OCI-LY3 (cell line): ENCODE results near the gene BORCS5.

Source experiments
- H2AFZ ChIP-seq: fragments of 200-600, 300-600 bp; shearing (Covaris generic); 2 replicates; pipeline ENCODE4 v1.6.0; 2014; ENCODE audit warnings: antibody characterized with exemption, low read depth, low read length
- H3K27ac ChIP-seq: fragments of 200-600, 300-600 bp; sonication (generic); 2 replicates; pipeline ENCODE4 v1.5.1; 2014; ENCODE audit warnings: mild to moderate bottlenecking, low read length, moderate library complexity, mixed read lengths
- H3K27me3 ChIP-seq: fragments of 200-600, 300-600 bp; sonication (generic); 2 replicates; pipeline ENCODE4 v1.6.1; 2014; ENCODE audit warnings: low read depth, low read length, mixed read lengths
- H3K36me3 ChIP-seq: fragments of 200-600, 300-600 bp; sonication (generic); replicated peaks from 2 replicates; pipeline ENCODE3; 2014; ENCODE audit warnings: low read depth, low read length, mixed read lengths
- H3K4me1 ChIP-seq: fragments of 300-600, 200-600 bp; sonication (generic); 2 replicates; pipeline ENCODE4 v1.6.1; 2014; ENCODE audit warnings: low read length, mixed read lengths
- H3K4me2 ChIP-seq: fragments of 200-600, 300-600 bp; sonication (generic); 2 replicates; pipeline ENCODE4 v1.6.1; 2014; ENCODE audit warnings: low read length, mixed read lengths
- H3K4me3 ChIP-seq: fragments of 300-600, 200-600 bp; sonication (generic); 2 replicates; pipeline ENCODE4 v1.5.1; 2014; ENCODE audit warnings: antibody characterized with exemption, mild to moderate bottlenecking, low read length, moderate library complexity
- H3K79me2 ChIP-seq: fragments of 300-600, 200-600 bp; shearing (Covaris generic); 2 replicates; pipeline ENCODE4 v1.6.1; 2014; ENCODE audit warnings: mild to moderate bottlenecking, low read length, mixed read lengths
- H3K9ac ChIP-seq: fragments of 300-600, 200-600 bp; shearing (Covaris generic); 2 replicates; pipeline ENCODE4 v1.6.0; 2014; ENCODE audit warnings: mild to moderate bottlenecking, low read length, moderate library complexity
- H3K9me3 ChIP-seq: fragments of 200-600, 300-600 bp; shearing (Covaris generic); 2 replicates; pipeline ENCODE4 v1.6.1; 2014; ENCODE audit warnings: low read length, mixed read lengths; ENCODE audit not compliant: insufficient read depth
- H4K20me1 ChIP-seq: fragments of 200-600, 300-600 bp; sonication (generic); 2 replicates; pipeline ENCODE4 v1.6.1; 2016; ENCODE audit warnings: low read length, mixed read lengths; ENCODE audit not compliant: insufficient read depth
- EZH2phosphoT487 ChIP-seq: fragments of 200-600 bp; shearing (Covaris generic); IDR thresholded peaks from 2 replicates; pipeline ENCODE4 v1.6.1; 2018; ENCODE audit warnings: antibody characterized with exemption, mixed run types, low read depth
- TF ChIP-seq, protein P1 (sequence below): fragments of 200-600, 300-600 bp; sonication (generic); IDR thresholded peaks from 2 replicates; pipeline ENCODE4 v1.5.1; 2014; ENCODE audit warnings: antibody characterized with exemption, low read length, low read depth

BORCS5 gene

GRCh38 chr12:12461923-12462315 is 105.0 kb downstream of the BORCS5 start:
- Histone ChIP-seq H3K27me3 (no peaks in the 10 kb centered on the region), H3K9me3 (no peaks in the 10 kb centered on the region), H3K9ac (no peak overlapping the region), H2AFZ (no peak overlapping the region), H3K4me3 (no peak overlapping the region), H3K4me2 (no peak overlapping the region), H3K36me3 (no peaks in the 10 kb centered on the region), H3K27ac (no peak overlapping the region), H4K20me1 (no peaks in the 10 kb centered on the region), H3K79me2 (no peaks in the 10 kb centered on the region), H3K4me1 (no peaks in the 10 kb centered on the region)
- TF ChIP-seq EZH2phosphoT487, result no peak
- TF ChIP-seq, protein P1, sequence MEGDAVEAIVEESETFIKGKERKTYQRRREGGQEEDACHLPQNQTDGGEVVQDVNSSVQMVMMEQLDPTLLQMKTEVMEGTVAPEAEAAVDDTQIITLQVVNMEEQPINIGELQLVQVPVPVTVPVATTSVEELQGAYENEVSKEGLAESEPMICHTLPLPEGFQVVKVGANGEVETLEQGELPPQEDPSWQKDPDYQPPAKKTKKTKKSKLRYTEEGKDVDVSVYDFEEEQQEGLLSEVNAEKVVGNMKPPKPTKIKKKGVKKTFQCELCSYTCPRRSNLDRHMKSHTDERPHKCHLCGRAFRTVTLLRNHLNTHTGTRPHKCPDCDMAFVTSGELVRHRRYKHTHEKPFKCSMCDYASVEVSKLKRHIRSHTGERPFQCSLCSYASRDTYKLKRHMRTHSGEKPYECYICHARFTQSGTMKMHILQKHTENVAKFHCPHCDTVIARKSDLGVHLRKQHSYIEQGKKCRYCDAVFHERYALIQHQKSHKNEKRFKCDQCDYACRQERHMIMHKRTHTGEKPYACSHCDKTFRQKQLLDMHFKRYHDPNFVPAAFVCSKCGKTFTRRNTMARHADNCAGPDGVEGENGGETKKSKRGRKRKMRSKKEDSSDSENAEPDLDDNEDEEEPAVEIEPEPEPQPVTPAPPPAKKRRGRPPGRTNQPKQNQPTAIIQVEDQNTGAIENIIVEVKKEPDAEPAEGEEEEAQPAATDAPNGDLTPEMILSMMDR, result no peak

DNA sequence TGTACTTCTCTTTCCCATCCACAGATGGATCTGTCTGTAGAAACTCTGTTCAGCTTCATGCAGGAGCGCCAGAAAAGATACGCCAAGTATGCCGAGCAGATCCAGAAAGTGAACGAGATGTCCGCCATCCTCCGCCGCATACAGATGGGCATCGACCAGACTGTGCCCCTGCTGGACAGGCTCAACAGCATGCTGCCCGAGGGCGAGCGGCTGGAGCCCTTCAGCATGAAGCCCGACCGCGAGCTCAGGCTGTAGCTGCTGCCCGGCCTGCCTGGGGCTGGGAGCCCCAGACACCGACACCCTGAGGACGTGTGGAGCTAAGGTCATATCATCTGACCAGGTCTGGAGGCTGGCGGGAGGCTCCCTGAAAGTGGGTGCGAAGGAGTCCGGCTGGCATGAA is 108.6 kb downstream of the BORCS5 start:
- Histone ChIP-seq H2AFZ (no peak overlapping the region), H3K4me1 (no peaks in the 10 kb centered on the region), H3K4me2 (no peak overlapping the region), H3K27me3 (no peaks in the 10 kb centered on the region), H3K79me2 (no peaks in the 10 kb centered on the region), H4K20me1 (no peaks in the 10 kb centered on the region), H3K4me3 (no peak overlapping the region), H3K9me3 (no peaks in the 10 kb centered on the region), H3K36me3 (no peaks in the 10 kb centered on the region), H3K27ac (no peak overlapping the region), H3K9ac (no peak overlapping the region)
- TF ChIP-seq, protein P1, result no peak
- TF ChIP-seq EZH2phosphoT487, result no peak

- no peaks in the 10 kb centered on the region for H3K4me1 ChIP-seq
- H3K36me3 ChIP-seq, result no peaks in the 10 kb centered on the region
- H3K4me2 ChIP-seq, result no peak overlapping the region
- TF ChIP-seq, protein P1, result no peak
- no peak for TF ChIP-seq EZH2phosphoT487
- no peak overlapping the region for H3K4me3 ChIP-seq
- no peaks in the 10 kb centered on the region for H3K27me3 ChIP-seq
- H3K9ac ChIP-seq, result no peak overlapping the region
- no peaks in the 10 kb centered on the region for H3K9me3 ChIP-seq
- no peak overlapping the region for H2AFZ ChIP-seq
- no peak overlapping the region for H3K27ac ChIP-seq
- no peaks in the 10 kb centered on the region for H3K79me2 ChIP-seq
- H4K20me1 ChIP-seq, result no peaks in the 10 kb centered on the region
These were observed 109.3 kb downstream of the BORCS5 start for GRCh38 chr12:12466157-12466556.

GRCh38 chr12:12467264-12467663 is 110.4 kb downstream of the BORCS5 start:
- Histone ChIP-seq H2AFZ (no peak overlapping the region), H3K9ac (no peak overlapping the region), H3K27me3 (no peaks in the 10 kb centered on the region), H3K4me3 (no peak overlapping the region), H3K4me1 (no peaks in the 10 kb centered on the region), H3K27ac (no peak overlapping the region), H4K20me1 (no peaks in the 10 kb centered on the region), H3K36me3 (no peaks in the 10 kb centered on the region), H3K4me2 (no peak overlapping the region), H3K79me2 (no peaks in the 10 kb centered on the region), H3K9me3 (no peaks in the 10 kb centered on the region)
- TF ChIP-seq EZH2phosphoT487, result no peak
- TF ChIP-seq, protein P1, result no peak
